GM19455 (cell line): Measurements from ENCODE around the gene BIRC5.

Experiments
- ATAC-seq: cut with Tn5 transposase; IDR thresholded peaks from one replicate; pipeline ENCODE4 v1.9.1; 2021; ENCODE audit not compliant: unreplicated experiment

The BIRC5 gene

GRCh38 chr17:78271419-78272170 lies 57.5 kb downstream of the BIRC5 start:
- no peak for ATAC-seq

GRCh38 chr17:78272181-78272913 lies 58.3 kb downstream of the BIRC5 start:
- ATAC-seq: no peak

GRCh38 chr17:78272914-78273258 lies 58.8 kb downstream of the BIRC5 start:
- ATAC-seq: no peak

- ATAC-seq: no peak
Measured at GRCh38 chr17:78273813-78274212, 59.8 kb downstream of the BIRC5 start.
